D341Med (cell line): Measurements from ENCODE around the gene HAT1.
A peak's percentile ranks its signal among the peaks of the same experiment; 100 is the strongest.

ENCODE experiments used
- DNase-seq: peaks from one replicate; pipeline ENCODE4 v3.0.0; 2012; ENCODE audit warnings: low spot score

HAT1 gene

DNA sequence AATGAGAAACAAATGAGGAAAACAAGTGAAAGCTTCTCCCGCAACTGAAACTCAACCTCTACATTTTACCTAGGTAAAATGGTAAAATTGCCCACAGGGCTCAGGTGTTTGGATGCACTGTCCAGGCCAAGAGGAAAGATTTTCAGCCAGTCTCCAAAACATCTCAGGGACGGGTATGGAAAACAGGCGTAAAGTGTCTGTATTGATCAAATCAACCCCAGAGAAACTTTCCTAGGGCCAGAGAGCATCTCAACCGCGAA, 361 bp upstream of the HAT1 start:
- DNase-seq, result no peak

DNA sequence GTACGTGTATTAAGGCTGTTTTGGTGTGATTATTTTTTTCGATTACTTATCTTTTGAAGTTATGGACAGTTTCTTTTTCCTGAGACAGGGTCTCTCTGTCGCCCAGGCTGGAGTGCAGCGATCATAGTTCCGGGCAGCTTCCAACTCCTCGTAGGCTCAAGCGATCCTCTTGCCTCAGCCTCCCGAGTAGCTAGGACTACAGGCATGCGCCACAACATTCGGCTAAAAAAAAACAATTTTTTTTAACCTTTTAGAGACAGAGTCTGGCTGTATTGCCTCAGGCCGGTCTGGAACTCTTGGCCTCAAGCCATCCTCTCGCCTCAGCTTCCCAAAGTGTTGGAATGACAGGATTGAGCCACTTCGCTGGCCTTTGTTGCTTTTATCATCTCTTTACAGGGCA, 945 bp downstream of the HAT1 start:
- peak; percentile 17 for DNase-seq

DNA sequence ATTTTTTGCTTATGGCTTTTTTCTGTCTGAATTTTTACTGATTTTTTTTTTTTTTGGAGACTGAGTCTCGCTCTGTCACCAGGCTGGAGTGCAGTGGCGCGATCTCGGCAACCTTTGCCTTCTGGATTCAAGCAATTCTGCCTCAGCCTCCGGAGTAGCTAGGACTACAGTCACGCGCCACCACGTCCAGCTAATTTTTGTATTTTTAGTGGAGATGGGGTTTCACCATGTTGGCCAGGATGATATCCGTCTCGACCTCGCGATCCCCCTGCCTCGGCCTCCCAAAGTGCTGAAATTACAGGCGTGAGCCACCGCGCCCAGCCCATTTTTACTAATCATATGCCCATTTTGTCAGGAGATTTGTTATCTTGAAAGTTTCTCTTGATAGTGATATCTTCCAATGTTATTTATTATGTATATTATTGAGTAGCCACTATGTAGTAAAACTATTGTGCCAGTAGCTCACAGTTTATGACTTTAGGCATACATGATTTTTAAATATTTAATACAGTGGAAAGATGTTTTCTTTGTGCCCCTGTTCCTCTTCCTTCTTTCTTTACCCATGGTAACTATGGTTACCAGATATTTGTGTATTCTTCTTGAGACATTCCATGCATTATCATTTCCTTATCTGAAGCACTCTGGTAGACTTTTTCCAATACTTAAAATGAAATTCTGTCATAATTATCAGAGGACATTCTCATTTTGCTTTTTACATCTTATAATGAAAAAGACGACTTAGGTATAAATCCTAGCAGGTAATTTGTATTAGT, 2.1 kb downstream of the HAT1 start:
- no peak for DNase-seq

DNA sequence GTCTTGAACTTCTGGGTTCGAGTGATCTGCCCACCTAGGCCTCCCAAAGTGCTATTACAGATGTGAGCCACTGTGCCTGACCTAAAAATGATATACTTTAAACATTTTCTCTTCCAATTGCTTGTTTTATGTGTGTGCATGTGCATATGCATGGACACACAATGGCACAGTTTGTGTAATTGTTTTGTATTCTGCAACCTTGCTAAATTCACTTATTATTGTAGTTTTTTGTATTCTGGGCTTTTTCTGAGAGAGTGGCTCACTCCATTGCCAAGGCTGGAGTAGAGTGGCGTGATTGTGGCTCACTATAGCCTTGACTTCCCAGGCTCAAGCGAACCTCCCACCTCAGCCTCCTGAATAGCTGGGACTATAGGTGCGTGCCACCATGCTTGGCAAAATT, 8.1 kb downstream of the HAT1 start:
- DNase-seq, result no peak

DNA sequence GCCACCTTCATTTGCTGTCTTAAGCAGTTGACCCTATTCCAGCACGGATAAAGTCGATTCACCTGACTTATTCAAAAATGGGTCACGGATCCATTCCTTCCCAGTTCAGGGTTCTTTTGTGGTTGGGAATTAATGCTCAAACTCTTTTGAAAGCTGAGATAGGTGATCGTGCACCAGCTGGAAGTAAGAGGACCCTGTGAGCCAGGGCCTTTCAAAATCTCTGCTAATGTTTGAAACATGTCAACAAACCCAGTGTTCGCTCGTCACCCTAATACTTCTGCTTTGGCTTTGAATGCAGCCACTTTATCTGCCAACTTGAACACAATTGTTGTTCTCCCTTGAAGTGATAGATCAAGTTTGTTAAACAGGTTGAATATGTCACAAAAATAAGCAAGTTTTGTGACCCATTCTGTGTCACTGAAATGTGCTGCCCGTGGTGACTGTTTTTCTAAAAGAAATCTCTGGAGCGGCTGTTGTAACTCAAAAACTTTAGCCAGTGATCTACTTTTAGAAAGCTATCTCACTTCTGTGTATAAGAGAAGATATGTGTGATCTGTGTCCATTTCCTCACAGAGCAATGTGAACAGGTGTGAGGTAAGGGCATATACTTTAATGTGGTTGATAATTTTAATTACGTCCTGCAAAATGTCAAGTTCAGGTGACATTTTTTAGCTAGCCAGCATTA, 16.9 kb downstream of the HAT1 start:
- DNase-seq, result no peak

DNA sequence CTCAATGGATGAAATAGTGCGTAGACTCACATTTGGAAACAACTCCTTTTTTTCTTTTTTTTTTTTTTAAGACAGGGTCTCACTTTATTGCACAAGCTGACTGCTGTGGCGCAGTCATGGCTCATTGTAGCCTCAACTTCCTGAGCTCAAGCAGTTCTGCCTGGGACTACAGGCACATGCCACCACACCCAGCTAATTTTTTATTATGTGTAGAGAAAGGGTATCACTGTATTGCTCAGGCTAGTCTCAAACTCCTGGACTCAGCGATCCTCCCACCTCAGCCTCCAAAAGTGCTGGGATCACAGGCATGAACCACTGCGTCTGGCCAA, 17.4 kb downstream of the HAT1 start:
- DNase-seq, result no peak

DNA sequence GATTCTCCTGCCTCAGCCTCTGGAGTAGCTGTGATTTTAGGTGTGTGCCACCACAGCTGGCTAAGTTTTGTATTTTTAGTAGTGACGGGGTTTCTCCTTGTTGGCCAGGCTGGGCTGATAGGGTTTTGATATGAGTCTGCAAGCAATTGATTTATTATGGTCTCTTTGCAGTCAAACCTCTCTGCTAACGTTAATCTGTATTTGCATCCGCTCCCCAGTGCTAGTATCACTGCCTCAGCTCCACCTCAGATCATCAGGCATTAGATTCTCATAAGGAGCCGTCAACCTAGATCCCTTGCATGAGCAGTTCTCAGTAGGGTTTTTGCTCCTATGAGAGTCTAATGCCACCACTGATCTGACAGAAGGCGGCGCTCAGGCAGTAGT, 19.0 kb downstream of the HAT1 start:
- DNase-seq, result no peak

DNA sequence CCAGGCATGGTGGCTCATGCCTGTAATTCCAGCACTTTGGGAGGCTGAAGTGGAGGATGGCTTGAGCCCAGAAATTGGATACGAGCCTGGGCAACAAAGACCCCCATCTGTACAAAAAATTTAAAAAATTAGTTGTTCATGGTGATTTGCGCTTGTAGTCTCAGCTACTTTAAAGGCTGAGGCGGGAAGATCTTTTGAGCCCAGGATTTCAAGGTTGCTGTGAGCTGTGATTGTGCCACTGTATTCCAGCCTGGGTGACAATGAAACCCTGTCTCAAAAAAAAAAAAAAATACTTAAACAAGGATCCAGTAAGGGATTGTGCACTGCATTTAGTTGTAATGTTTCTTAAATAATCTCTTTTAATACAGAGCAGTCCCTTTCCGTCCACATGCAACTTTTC, 21.6 kb downstream of the HAT1 start:
- no peak for DNase-seq

DNA sequence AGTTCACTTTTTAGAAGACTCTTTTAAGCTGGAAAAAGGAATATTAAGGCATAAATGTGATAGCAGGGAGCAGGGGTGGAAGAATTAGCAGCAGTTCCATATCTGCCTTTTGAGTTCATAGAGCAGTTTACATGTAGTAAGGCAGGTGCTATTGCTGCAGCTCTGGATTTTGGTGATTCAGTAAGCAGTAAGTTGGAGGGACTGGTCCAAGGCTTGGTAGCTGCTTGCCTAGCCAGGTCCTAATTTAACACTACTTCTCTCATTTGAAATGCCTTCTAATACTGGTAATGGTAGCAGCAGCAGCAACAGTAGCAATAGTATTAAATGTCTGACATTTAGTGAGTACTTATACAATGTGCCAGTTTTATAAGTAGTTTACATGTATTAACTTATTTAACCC, 30.0 kb downstream of the HAT1 start:
- no peak for DNase-seq

DNA sequence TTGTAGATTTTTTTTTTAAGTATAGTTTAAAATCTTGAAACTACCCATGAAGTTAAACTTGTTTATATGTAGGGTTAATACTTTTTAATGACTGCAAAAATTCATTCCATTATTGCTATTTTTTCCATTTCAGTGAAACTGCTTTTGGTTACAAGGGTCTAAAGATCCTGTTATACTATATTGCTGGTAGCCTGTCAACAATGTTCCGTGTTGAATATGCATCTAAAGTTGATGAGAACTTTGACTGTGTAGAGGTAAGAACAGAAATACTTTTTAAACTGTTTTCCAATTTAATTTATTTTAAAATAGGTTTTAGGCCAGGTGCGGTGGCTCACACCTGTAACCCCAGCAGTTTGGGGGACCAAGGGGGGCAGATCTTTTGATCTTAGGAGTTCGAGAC, 30.5 kb downstream of the HAT1 start:
- no peak for DNase-seq

DNA sequence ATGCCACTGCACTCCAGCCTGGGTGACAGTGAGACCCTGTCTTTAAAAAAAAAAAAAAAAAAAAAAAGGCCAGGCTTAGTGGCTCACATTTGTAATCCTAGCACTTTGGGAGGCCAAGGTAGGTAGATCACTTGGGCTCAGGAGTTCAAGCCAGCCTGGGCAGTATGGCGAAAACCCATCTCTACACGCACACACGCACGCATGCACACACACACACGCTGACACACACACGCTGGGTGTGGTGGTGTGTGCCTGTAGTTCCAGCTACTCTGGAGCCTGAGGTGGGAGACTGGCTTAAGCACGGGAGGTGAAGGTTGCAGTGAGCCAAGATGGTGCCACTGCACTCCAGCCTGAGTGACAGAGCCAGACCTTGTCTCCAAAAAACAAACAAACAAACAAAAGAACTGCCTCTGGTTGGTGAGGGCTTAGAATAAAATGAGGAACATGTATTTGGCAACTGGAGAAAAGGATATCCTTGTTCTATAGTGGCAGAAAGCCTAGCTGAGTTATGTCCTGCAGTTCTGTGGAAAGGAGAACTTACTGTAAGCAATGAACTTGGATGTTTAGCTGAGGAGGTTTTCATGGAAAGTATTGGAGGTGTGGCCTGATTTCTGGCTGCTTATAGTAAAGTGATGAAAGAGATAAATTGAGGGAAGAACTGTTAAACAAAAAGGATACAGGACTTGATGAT, 34.0 kb downstream of the HAT1 start:
- DNase-seq, result no peak

DNA sequence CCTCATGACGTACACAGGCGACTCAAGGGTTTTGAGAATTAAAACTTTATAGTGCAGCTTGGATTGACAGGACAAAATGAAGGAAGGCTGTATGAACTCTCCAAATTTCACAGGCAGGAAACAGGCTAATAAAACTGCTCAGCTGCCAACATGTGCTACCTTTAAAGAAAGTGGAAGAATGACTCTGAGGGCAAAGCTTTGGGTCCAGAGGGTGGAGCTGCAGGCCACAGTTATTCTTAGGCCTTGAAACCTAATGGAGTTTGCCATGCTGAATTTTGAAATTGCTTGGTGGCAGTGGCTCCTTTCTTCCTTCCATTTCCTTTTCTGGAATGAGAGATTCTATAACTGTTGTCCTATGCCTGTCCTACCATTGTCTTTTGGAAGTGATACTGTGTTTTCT, 34.8 kb downstream of the HAT1 start:
- DNase-seq, result peak; percentile 22

DNA sequence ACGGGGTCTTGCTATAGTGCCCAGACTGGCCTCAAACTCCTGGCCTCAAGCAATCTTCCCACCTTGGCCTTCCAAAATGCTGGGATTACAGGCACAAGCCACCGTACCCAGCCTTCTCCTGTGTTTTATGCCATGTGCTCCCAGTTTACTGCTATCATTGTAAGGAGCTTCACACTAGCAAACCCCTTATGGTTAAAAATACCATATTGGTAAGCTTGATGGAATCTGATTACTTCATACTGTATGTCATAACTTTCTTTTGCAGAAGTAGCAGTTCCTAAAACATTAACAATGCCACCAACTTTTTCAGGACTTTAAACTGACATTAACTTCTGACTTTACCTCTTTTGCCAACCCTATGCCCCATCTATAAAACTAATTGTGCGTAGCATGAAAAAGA, 36.2 kb downstream of the HAT1 start:
- DNase-seq, result no peak

DNA sequence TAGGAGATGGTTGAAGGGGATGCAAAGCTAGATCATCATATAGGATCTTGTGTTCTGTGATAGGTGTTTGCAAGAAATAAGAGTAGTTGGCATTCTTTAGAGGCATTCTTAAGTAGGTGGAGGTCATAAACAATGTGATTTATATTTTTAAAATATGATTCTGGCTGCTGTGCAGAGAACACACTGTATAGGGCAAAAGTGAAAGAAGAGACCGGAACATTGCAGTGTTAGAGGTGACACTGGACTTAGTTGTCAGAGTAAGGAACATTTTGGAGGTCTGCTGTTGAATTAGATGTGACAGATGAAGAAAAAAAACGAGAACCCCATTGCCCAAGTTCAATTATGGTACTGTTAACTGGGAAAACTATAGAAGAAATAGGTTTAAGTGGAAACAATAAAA, 37.7 kb downstream of the HAT1 start:
- DNase-seq, result no peak

DNA sequence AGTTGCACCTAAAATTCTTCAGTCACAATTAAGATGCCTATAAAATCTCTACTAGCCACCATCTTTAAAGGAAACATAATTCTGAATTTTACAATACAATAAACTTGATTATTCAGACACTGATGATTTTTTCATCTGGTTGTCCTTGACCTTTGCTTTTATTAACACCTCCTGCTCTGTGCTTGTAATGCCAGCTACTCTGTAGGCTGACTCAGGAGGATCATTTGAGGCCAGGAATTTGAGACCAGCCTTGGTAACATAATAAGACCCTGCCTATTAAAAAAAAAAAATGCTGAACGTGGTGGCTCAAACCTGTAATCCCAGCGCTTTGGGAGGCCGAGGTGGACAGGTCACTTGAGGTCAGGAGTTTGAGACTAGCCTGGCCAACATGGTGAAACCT, 38.3 kb downstream of the HAT1 start:
- no peak for DNase-seq

DNA sequence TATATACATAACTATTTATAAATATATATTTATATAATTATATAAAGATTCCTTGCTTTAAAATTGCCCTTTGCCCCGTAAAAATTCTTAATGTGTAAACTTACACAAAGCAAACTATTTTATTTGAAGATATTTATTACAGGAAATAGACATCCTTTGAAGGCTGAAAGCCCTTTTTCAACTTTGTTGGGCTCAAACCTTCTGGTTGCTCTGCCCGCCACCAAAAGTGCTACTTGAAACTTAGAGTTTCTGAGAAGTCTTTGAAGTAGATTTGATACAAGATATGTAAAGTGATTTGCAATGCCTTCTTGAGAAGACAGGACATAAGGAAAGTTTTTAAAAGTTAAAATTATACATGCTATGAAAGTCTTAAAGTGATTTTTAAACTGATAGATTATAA, 40.9 kb downstream of the HAT1 start:
- DNase-seq, result no peak

DNA sequence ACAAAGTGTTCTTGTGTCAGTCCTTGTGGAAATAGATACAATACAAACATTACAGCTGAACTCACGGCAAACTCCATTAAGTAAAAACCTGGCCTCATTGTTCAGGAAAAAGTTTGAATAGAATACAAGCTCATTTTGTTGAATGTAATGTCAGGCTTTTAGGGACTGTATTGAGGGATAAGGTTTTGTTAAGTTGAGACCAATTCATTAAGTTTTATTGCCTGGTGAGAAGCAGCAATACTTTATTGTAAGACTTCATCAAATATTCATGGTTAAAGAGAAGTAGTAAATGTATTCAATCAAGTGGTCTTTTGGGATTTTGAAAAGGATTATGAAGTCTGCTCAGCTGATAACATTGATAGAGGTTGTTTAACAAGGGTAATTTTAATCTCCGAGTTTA, 42.0 kb downstream of the HAT1 start:
- DNase-seq, result no peak

DNA sequence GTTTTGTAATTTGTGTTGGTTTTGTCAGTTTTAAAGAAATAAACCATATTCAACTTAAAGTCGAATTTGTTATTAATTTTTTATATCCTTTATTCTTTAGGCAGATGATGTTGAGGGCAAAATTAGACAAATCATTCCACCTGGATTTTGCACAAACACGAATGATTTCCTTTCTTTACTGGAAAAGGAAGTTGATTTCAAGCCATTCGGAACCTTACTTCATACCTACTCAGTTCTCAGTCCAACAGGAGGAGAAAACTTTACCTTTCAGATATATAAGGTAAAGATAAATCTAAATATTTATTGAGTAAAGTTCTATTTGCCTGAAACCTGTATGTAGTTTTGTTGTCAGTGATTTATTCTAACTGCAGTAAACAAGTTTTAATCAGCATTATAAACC, 43.0 kb downstream of the HAT1 start:
- DNase-seq, result no peak

DNA sequence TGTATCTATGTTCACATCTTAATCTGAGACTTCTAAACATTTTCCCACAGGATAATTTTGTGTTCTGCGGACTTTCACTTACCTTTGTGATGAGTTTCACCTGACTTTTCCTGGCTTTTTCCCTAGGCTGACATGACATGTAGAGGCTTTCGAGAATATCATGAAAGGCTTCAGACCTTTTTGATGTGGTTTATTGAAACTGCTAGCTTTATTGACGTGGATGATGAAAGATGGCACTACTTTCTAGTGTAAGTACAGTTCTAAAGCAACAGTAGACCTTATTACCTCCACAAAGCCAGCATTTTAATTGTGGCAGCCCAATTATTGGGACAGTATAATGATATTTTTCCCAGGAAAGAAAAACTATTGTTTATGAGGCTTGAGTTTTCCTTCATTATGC, 43.4 kb downstream of the HAT1 start:
- DNase-seq, result no peak

DNA sequence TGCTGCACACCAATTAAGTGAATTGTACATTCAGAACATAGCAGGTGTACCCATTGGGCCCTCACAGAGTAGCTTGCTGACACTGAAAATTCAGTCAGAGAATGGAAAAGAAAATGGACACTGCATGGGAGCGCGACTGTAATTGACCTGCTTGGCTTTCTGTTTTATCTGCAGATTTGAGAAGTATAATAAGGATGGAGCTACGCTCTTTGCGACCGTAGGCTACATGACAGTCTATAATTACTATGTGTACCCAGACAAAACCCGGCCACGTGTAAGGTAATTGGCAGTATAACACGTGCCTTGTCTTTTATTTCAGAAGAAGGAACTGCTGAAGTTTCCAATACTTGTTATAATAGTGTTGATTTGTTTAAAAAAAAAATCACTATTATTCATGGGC, 44.0 kb downstream of the HAT1 start:
- DNase-seq, result no peak

DNA sequence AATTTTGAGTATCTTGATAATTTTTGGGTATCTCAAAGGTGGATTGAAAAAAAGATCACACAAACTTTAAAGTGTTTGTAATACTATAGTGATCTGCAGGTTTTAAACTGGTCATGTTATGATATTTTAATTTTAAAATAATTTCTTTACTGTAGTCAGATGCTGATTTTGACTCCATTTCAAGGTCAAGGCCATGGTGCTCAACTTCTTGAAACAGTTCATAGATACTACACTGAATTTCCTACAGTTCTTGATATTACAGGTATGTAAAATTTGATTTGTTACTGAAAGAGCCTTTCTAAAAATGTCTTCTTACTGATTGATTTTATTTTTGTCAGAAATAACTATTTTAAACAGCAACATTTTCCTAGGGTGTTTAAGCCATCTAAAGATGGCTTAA, 44.4 kb downstream of the HAT1 start:
- no peak for DNase-seq

DNA sequence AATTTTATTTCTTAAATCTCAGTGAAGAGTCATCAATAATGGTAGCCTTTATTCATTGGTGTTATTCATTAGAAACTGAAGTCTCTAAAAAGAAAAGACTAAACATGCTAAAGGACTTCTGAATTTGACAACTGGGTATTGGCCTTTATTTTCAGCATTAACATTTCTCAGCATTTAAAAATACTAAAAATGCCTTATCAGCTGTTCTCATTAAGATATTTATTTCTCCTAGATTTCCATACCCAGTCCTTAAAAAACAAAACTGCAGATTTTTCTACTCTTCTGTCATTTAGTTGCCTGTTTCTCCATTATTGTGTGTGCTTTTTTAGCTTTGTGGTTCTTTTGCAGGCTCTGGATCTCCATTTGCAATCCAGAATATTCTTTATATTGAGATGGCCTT, 46.2 kb downstream of the HAT1 start:
- DNase-seq, result no peak

DNA sequence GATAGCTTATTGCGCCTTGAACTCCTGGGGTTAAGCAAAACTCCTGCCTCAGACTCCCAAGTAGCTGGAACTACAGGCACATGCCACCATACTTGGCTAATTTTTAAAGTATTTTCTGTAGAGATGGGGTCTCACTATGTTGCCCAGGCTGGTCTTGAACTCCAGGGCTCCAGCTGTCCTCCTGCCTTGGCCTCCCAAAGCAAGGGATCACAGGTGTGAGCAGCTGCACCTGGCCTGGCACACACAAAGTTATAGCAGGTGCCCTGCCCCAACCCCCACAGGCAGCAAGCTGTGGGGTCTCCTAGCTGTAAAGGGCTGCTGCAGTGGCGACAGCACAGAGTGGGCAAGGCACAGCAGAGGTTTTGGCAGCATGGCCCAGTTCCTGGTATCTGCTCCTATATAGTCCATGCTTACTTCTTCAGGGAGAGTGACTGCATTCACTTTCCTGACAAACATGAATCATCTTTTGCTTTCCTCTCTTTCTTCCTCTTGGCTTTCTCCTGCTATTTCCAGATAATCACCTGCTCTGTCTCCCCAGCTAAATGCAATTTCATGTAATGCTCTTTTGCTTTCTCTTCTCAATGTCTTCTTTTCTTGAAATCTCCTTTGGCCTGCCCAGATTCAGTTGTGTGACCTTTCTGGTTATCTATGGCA, 50.2 kb downstream of the HAT1 start:
- DNase-seq, result no peak
